ENCODE results near the gene OLFML2A.
"Not testable (repeated sequence)": the region's sequence is repeated elsewhere in the genome, so short reads cannot be mapped to it uniquely, and the experiment has no call there.

OLFML2A gene

DNA sequence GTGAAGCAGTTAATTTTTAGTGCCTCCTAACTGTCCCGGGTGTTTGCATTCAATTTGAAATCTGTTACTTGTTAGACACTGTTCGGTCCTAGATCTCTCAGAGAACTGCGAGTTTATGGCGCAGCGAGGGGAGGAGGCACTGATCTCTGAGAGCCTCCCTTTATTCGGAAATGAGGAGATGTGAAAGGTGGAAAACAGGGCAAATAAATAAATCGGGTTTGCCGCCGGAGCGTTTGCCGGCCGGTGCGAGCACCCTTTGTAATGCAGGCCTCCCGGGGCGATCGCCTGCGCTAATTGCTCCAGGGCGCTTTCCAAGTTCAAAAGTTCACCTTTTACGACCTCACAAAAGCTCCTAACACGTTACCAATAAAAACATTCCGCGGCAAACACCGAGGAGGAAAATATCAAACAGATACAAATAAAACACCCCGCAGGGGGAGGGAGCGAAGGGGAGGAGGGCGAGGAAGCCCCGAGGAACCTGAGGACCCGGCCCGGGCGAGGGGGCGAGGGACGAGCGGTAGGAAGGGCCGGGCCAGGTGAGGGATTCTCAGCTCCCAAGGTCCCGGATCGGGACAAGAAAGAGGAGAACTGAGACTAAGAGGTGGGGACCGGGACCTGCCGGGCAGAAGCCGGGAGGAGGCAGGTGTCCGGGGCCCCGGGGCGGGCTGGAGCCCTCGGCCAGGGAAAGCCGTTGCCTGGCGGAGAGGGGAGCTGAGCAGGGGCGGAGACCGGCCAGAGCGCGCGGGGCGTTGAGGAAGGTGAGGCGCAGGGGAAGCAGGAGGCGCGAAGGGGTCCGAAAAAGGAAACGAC, 7.2 kb upstream of the OLFML2A start:
- WGBS: under 1% methylated on average over 52 of the region's 56 CpGs
- Histone ChIP-seq H3K27ac (ENCODE audit: low read depth, low read length) (peak overlapping the region; percentile 72; the same call in 1 of the 2 replicates), H3K9ac (ENCODE audit: low read depth, low read length) (peak overlapping the region; percentile 68), H3K4me1 (ENCODE audit: insufficient read depth, low read length) (peaks cover 43% of the 10 kb centered on the region), H3K27me3 (ENCODE audit: insufficient read depth, low read length) (peaks cover 28% of the 10 kb centered on the region), H3K4me3 (ENCODE audit: low read length) (peak overlapping the region; percentile 85), H3K9me3 (ENCODE audit: insufficient read depth, low read depth, low read length) (no peaks in the 10 kb centered on the region), H3K36me3 (ENCODE audit: insufficient read depth, low read length) (no peaks in the 10 kb centered on the region)

DNA sequence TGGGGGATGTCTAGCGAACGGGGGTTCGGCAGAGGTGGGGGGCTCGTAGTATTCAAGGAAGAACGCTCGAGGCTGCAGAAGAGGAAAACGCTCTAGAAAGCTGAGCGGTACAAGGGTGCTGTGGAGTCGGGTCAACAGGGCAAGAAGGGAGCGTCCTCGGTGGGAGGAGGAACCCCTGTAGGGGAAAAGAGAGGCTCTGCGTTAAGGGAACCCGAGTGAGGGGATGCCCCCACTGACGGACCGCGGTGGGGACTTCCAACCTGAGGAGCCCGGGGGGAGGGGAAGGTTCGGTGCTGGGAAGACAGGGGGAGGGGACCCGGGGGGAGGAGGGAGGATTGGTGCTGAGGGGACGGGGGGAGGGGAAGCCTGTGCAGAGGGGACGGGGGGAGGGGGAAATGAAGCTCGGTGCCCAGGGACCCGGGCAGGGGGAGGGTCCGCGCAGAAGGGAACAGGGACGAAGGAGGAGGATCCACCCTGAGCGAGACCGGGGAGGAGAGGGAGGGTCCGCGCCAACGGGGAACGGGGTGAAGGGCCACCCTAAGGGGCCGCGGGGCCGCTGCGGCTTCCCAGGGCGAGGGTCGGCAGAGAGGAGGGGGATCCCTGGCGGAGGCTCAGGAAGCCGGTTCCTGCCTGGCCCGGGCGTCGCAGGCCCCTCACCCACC, 6.4 kb upstream of the OLFML2A start:
- H3K9me3 ChIP-seq (ENCODE audit: insufficient read depth, low read depth, low read length): no peaks in the 10 kb centered on the region
- peak overlapping the region; percentile 91; the same call in 1 of the 2 replicates for H3K27ac ChIP-seq (ENCODE audit: low read depth, low read length)
- 1% methylated on average over 43 of the region's 43 CpGs for WGBS
- H3K9ac ChIP-seq (ENCODE audit: low read depth, low read length): peak overlapping the region; percentile 93
- peaks cover 37% of the 10 kb centered on the region for H3K4me1 ChIP-seq (ENCODE audit: insufficient read depth, low read length)
- H3K27me3 ChIP-seq (ENCODE audit: insufficient read depth, low read length): peaks cover 28% of the 10 kb centered on the region
- H3K4me3 ChIP-seq (ENCODE audit: low read length): peak overlapping the region; percentile 85
- H3K36me3 ChIP-seq (ENCODE audit: insufficient read depth, low read length): no peaks in the 10 kb centered on the region

DNA sequence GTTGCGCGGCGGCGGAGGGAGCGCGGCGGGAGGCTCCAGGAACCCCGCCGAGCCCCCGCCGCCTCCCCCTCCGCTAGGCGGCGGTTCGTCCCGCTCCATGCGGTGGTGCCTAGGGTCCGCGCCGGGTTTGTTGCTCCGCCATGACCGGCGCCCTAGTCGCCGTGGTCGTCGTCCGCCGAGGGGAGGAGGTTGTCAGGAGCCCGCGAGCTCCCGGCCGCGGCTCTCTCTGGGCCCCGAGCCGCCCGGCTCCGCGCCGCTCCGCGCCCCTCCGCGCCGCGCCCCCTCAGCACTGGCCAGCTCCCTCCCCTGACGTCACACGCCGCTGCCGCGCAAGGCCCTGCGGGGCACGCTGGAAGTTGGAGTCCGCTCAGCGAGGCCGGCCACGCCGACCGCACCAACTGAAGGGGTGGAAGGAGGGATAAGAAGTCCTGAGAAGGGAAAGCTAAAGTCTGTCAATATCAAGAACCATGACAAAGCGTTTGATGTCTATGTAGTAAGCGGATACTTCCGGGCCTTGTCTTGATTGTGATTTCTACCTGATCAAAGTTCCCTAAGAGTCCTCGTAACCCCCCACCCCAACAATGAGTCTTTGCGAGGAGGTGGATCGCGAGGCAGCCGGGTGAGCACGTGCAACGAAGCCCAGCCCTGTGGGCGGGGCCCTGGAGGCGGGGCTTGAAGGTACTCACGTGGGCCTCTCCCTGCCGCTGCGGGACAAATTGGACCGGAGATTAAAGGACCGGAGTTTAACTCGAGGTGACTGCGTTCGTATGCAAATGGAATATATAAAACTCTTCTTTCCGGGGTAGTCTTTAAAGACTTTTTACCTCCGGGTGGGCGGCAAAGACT, 5.7 kb upstream of the OLFML2A start, which contains the start of gene NR6A1:
TSS of gene NR6A1 (minus strand) at position 291 of the 846 bp plus-strand sequence.
- Histone ChIP-seq H3K27me3 (ENCODE audit: insufficient read depth, low read length) (peaks cover 28% of the 10 kb centered on the region), H3K9me3 (ENCODE audit: insufficient read depth, low read depth, low read length) (no peaks in the 10 kb centered on the region), H3K36me3 (ENCODE audit: insufficient read depth, low read length) (no peaks in the 10 kb centered on the region), H3K9ac (ENCODE audit: low read depth, low read length) (peak within 1 kb of the TSS; percentile 93), H3K4me3 (ENCODE audit: low read length) (peak within 1 kb of the TSS; percentile 85), H3K27ac (ENCODE audit: low read depth, low read length) (peak within 1 kb of the TSS; percentile 91), H3K4me1 (ENCODE audit: insufficient read depth, low read length) (peaks cover 29% of the 10 kb centered on the region)
- under 1% methylated on average over 80 of the region's 82 CpGs for WGBS

DNA sequence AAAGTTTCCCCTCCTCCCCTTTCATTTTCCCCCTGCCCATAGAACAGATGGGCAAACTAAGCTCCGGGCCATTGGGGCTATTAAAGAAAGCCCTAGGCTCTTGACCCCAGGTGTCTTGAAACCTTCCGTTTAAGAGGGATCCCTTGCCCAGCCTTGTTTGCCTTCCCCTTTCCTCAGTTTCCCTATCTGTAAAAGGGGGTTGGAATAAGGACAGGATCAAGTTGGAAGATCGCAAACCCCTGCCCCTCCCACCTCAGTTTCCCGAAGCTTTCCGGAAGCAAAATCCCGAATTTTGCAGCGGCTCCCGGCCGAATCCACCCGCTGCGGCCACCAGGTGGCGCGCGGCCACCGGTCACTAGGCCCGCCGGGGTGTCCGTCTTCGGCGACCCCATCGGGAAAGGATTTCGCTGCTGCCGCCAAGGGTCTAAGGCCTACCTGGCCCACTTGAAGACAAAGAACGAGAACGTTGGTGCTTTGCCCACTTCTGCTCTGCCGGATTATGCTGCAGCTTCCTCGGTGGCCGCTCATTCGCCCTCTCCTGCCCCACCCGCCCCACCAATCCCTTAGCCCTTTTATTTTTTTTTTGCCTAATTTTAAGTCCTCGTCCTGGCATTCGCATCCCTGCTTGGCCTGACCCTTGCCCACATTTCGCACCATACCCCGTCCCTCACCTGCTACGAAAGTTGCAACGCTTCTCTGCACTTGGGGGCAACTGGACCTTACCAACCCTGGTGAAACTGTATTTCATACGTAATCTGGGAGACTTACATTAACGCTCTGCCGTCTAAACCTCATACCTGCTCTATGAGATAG, 4.9 kb upstream of the OLFML2A start:
- Histone ChIP-seq H3K27ac (ENCODE audit: low read depth, low read length) (no peak overlapping the region), H3K9me3 (ENCODE audit: insufficient read depth, low read depth, low read length) (no peaks in the 10 kb centered on the region), H3K4me3 (ENCODE audit: low read length) (peak overlapping the region; percentile 85), H3K27me3 (ENCODE audit: insufficient read depth, low read length) (peaks cover 35% of the 10 kb centered on the region), H3K36me3 (ENCODE audit: insufficient read depth, low read length) (no peaks in the 10 kb centered on the region), H3K9ac (ENCODE audit: low read depth, low read length) (no peak overlapping the region), H3K4me1 (ENCODE audit: insufficient read depth, low read length) (peaks cover 21% of the 10 kb centered on the region)
- 26% methylated on average over 39 of the region's 39 CpGs for WGBS

DNA sequence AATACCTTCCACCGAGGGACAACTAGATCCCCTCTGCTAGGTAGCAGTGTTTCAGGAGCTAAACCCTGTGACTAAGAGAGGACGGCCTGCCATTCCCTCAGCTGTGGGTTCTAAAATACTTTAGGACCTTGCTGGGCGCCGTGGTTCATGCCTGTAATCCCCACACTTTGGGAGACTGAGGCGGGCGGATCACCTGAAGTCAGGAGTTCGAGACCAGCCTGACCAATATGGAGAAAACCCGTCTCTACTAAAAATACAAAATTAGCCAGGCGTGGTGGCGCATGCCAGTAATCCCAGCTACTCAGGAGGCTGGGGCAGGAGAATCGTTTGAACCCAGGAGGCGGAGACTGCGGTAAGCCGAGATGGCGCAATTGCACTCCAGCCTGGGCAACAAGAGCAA, 4.1 kb upstream of the OLFML2A start:
- Histone ChIP-seq H3K4me1 (ENCODE audit: insufficient read depth, low read length) (peaks cover 13% of the 10 kb centered on the region), H3K27me3 (ENCODE audit: insufficient read depth, low read length) (peaks cover 35% of the 10 kb centered on the region)
- H3K27ac ChIP-seq (ENCODE audit: low read depth, low read length); H3K4me3 ChIP-seq (ENCODE audit: low read length); H3K9ac ChIP-seq (ENCODE audit: low read depth, low read length); H3K36me3 ChIP-seq (ENCODE audit: insufficient read depth, low read length); H3K9me3 ChIP-seq (ENCODE audit: insufficient read depth, low read depth, low read length): not testable (repeated sequence)
- WGBS: 95% methylated on average over 15 of the region's 15 CpGs

DNA sequence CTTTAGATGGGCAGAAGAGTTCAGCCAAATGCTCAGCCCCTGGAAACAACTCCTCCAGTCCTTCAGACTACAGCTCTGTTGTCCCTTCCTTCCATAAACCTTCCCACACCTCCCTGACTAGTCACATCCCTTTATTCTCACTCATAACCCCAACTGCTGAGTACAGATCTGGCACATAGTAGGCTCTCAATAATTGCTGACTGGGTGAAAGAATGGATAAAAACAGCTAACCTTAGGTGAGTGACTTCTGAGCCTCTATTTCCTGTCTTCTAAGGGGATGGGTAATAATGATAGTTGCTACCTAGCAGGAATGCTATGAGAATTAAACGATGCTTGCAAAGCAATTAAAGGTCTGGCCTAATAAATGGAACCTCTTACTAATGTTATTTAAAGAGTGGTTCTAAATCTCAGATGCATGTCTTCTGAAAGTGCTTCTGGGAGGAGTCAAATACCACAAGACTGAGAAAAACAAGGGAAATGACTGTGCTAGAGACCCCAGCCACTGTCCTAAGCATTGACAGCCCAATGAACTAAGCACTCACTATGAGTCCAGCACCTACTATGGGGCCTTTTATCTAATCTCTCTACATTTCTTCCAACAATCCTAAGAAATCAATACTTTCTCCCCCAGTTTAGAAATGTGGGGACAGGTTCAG, 3.3 kb upstream of the OLFML2A start:
- Histone ChIP-seq H3K27me3 (ENCODE audit: insufficient read depth, low read length) (peaks cover 28% of the 10 kb centered on the region), H3K4me3 (ENCODE audit: low read length) (no peak overlapping the region), H3K4me1 (ENCODE audit: insufficient read depth, low read length) (peaks cover 6% of the 10 kb centered on the region), H3K36me3 (ENCODE audit: insufficient read depth, low read length) (no peaks in the 10 kb centered on the region), H3K9ac (ENCODE audit: low read depth, low read length) (no peak overlapping the region), H3K27ac (ENCODE audit: low read depth, low read length) (no peak overlapping the region), H3K9me3 (ENCODE audit: insufficient read depth, low read depth, low read length) (no peaks in the 10 kb centered on the region)
- WGBS: 94% methylated on average over 1 of the region's 1 CpG

DNA sequence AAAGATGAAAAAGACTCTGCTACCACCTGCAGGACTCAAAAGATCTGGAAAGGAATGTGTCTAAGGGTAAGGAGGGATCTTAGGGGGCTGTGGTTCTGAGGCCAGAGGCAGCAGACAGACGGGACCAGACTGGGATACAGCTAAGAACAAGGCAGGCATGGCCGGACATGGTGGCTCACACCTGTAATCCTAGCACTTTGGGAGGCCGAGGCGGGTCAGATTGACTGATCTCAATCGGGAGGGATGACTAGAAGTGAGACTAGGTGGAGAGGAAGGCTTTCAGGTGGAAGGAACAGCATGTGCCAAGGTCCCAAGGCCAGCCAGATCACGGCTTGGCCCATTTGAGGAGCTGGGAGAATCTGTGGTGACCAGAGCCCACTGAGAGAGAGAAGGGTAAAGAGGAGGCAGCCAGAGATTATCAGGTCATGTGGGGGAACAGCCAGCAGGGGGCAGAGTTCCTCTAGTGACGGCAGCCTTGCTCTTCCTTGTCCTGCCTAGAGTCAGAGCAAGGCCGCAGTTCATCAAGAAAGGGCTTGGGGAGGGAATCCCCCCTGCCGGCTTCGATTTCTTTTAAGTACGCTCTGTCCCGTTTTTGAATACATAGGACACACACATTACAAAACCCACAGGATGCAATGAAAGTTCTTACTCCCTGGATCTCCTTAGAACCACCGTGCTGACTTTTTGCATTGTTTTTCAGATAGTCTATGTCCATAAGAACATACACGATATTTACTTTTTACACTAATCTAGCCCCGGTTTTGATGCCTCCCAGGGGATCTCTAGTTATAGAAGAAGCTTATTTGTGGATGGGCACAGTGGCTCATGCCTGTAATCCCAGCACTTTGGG, 2.6 kb upstream of the OLFML2A start:
- H3K27ac ChIP-seq (ENCODE audit: low read depth, low read length): no peak overlapping the region
- no peak overlapping the region for H3K4me3 ChIP-seq (ENCODE audit: low read length)
- H3K36me3 ChIP-seq (ENCODE audit: insufficient read depth, low read length): no peaks in the 10 kb centered on the region

DNA sequence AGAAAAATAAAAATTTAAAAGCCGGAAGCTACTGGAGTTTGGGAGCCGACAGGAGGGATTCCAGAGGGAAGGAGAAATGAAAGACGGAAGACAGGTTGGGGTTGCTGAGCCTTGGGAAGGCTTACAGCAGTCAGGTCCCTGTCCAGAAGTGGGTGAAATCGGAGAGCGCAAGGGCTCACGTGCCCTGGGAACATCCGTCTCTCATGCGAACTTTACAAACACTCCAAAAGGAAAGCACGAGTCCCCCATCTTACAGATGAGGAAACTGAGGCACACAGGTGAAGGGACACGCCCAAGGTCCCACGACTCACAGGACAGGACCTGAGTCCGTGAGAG, 347 bp upstream of the OLFML2A start:
- Histone ChIP-seq H3K9me3 (ENCODE audit: insufficient read depth, low read depth, low read length) (no peaks in the 10 kb centered on the region), H3K4me3 (ENCODE audit: low read length) (peak overlapping the region; percentile 68), H3K4me1 (ENCODE audit: insufficient read depth, low read length) (peaks cover 15% of the 10 kb centered on the region), H3K36me3 (ENCODE audit: insufficient read depth, low read length) (no peaks in the 10 kb centered on the region), H3K9ac (ENCODE audit: low read depth, low read length) (no peak overlapping the region), H3K27me3 (ENCODE audit: insufficient read depth, low read length) (peaks cover 22% of the 10 kb centered on the region), H3K27ac (ENCODE audit: low read depth, low read length) (no peak overlapping the region)
- WGBS: 44% methylated on average over 12 of the region's 12 CpGs

More for the DNA sequence above, 2.6 kb upstream of the OLFML2A start:
- H3K27me3 ChIP-seq (ENCODE audit: insufficient read depth, low read length): peaks cover 22% of the 10 kb centered on the region
- WGBS: 45% methylated on average over 15 of the region's 15 CpGs
- H3K4me1 ChIP-seq (ENCODE audit: insufficient read depth, low read length): peaks cover 6% of the 10 kb centered on the region
- no peaks in the 10 kb centered on the region for H3K9me3 ChIP-seq (ENCODE audit: insufficient read depth, low read depth, low read length)
- no peak overlapping the region for H3K9ac ChIP-seq (ENCODE audit: low read depth, low read length)

DNA sequence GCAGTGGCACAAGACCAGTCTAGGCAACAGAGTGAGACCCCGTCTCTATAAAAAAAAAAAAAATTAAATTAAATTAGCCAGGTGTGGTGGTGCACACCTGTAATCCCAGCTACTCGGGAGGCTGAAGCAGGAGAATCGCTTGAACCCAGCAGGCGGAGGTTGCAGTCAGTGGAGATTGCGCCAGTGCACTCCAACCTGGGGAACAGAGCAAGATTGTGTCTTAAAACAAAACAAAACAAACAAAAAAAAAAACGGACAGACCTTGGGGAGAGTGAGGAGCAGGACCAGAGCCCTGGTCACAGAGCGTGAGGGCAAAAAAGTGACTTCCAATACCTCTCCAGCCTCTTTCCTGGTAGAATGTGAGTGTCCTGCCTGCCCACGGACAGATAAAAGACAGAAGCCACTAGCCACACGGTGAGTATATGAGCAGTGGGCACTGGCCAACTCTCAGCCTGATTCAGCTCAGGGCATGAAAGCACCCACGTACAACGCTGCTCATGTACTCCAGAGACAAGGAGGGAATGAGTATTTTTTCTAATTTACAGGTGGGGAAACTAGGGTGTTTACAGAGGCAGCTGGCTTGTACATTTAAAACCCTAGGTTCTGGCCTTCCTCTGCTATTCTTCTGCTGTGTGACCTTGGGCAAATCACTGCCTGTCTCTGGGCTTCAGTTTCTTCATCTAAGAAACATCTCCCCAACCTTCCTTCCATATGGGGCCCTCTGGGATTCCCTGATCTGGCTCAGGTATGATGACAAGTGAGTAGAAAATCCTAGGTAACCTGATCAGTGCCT, 1.8 kb downstream of the OLFML2A start:
- H3K4me3 ChIP-seq (ENCODE audit: low read length): no peak overlapping the region
- WGBS: 81% methylated on average over 10 of the region's 11 CpGs
- peak overlapping the region; percentile 11; the same call in 1 of the 2 replicates for H3K9ac ChIP-seq (ENCODE audit: low read depth, low read length)

More for the DNA sequence above, 1.8 kb downstream of the OLFML2A start:
- Histone ChIP-seq H3K27ac (ENCODE audit: low read depth, low read length) (peak overlapping the region; percentile 77), H3K27me3 (ENCODE audit: insufficient read depth, low read length) (peaks cover 22% of the 10 kb centered on the region), H3K36me3 (ENCODE audit: insufficient read depth, low read length) (no peaks in the 10 kb centered on the region), H3K4me1 (ENCODE audit: insufficient read depth, low read length) (peaks cover 15% of the 10 kb centered on the region), H3K9me3 (ENCODE audit: insufficient read depth, low read depth, low read length) (no peaks in the 10 kb centered on the region)

All from HUES64 (cell line).